Gastrocnemius medialis (tissue), 4 donors: ENCODE results near the gene KCTD5.
"Not testable (repeated sequence)": the region's sequence is repeated elsewhere in the genome, so short reads cannot be mapped to it uniquely, and the experiment has no call there.

Source experiments
- POLR2A ChIP-seq, 2 donors: fragments of 450-650 bp; IDR thresholded peaks; one replicate each; pipeline ENCODE4 v1.6.1; 2017; ENCODE audit warnings: antibody characterized with exemption in 2 of 2, mild to moderate bottlenecking in 2 of 2, moderate library complexity in 2 of 2
- TF ChIP-seq, protein P1 (sequence below), 5 experiments: fragments of 450-650 bp in 3 of 5; fragments of 200-600 bp in 2 of 5; sonication (generic) in 2 of 5; IDR thresholded peaks in 4 of 5; conservative IDR thresholded peaks in 1 of 5; 1 replicate in 4 of 5; 2 replicates in 1 of 5; pipeline ENCODE4 v1.5.1; 2016 to 2019; ENCODE audit warnings: antibody characterized with exemption in 5 of 5, mild to moderate bottlenecking in 3 of 5, moderate library complexity in 3 of 5

DNA sequence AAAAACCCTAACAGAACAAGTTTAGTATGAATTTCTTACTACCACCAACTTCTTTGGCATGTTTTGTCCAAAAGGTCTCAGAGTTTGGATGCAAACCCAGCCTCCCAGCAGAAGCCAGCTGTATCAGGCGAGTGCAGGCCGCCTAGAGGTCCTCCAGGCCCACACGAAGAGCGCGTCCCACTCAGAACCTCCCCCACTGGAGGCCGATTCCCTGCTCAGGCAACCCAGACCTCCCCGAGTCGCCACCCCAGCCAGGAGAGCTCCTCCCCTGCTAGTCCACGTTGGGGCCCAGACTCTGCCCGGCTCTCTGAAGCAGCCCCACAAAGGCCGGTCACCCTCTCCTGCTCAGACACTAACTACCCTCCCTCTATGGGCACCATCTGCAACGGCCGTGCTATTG is 28.4 kb upstream of the KCTD5 start:
- not testable (repeated sequence) for TF ChIP-seq POLR2A (IDR thresholded peaks at IDR 0.05)
- TF ChIP-seq, protein P1, sequence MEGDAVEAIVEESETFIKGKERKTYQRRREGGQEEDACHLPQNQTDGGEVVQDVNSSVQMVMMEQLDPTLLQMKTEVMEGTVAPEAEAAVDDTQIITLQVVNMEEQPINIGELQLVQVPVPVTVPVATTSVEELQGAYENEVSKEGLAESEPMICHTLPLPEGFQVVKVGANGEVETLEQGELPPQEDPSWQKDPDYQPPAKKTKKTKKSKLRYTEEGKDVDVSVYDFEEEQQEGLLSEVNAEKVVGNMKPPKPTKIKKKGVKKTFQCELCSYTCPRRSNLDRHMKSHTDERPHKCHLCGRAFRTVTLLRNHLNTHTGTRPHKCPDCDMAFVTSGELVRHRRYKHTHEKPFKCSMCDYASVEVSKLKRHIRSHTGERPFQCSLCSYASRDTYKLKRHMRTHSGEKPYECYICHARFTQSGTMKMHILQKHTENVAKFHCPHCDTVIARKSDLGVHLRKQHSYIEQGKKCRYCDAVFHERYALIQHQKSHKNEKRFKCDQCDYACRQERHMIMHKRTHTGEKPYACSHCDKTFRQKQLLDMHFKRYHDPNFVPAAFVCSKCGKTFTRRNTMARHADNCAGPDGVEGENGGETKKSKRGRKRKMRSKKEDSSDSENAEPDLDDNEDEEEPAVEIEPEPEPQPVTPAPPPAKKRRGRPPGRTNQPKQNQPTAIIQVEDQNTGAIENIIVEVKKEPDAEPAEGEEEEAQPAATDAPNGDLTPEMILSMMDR (IDR thresholded peaks at IDR 0.05 in 4 of 5, conservative IDR thresholded peaks at IDR 0.05 in 1 of 5), result not testable (repeated sequence)
